HG03108 (cell line): Measurements from ENCODE around the gene RGL1.

Experiments
- ATAC-seq: cut with Tn5 transposase; IDR thresholded peaks from one replicate; pipeline ENCODE4 v1.9.1; 2021; ENCODE audit warnings: moderate library complexity; ENCODE audit not compliant: unreplicated experiment

RGL1 gene

GRCh38 chr1:183859831-183860230, 54.9 kb downstream of the RGL1 start:
- ATAC-seq = no peak

DNA sequence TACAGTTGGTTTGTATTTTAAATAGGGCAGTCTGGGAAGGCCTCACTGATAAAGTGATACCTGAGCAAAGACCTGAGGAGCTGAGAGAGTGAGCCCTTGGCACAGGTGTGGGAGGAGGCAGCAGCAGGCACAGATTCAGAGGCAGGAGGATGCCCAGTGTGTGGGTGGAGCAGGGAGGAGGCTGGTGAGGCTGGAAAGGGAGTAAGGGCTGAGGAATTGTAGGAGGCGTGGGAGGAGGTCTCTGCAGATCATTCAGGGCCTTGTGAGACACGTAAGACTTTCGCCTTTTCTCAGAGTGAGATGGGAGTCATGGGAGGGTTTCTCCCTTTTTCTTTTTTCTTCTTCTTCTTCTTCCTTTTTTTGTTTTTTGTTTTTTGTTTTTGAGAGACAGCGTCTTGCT, 58.0 kb downstream of the RGL1 start:
- ATAC-seq = no peak

GRCh38 chr1:183863852-183864251, 58.9 kb downstream of the RGL1 start:
- no peak for ATAC-seq

DNA sequence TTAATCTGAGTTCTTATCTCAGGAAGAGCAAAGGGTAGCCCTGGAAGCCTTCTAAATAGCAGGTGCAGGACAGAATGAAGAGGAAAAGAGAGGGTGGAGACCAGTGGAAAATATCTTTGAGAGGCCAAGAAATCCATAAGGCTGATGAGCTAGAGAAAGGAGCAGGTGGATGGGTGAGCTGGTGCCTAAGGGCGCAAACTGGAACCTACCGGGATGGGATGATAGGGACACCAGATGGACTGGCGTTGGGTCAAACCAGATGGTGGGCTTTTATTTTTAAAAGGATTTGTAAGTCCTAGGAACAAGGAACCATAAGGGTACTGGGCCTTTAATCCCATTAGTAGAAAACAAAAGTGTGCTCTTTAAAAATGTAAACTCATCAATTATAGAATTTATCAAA, 59.7 kb downstream of the RGL1 start:
- ATAC-seq = no peak

GRCh38 chr1:183869230-183869629, 64.3 kb downstream of the RGL1 start:
- no peak for ATAC-seq

GRCh38 chr1:183869664-183870063, 64.7 kb downstream of the RGL1 start:
- ATAC-seq = no peak

GRCh38 chr1:183870351-183871077, 65.6 kb downstream of the RGL1 start:
- no peak for ATAC-seq

GRCh38 chr1:183871142-183871541, 66.2 kb downstream of the RGL1 start:
- no peak for ATAC-seq

- no peak for ATAC-seq
Observed at GRCh38 chr1:183871601-183872000, 66.7 kb downstream of the RGL1 start.

DNA sequence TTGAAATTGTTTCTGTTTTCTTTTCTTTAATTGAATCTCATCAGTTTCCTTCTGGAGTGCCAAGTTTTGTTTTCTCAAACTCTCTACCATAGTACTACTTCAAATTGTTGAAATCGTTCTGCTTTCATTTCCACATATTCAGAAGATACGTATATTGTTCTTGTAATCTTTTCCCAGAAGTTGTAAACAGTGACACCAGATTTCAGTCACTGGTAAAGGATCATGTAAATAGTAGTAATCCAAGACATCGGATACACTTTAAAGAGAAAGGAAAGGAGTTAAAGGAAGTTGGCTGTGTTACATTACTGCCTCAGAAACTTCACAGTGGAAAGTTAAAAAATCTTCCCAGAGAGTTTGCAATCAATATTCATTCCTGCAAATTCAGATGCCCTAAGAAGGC, 67.5 kb downstream of the RGL1 start:
- ATAC-seq = no peak

GRCh38 chr1:183873642-183874041, 68.7 kb downstream of the RGL1 start:
- ATAC-seq = no peak

DNA sequence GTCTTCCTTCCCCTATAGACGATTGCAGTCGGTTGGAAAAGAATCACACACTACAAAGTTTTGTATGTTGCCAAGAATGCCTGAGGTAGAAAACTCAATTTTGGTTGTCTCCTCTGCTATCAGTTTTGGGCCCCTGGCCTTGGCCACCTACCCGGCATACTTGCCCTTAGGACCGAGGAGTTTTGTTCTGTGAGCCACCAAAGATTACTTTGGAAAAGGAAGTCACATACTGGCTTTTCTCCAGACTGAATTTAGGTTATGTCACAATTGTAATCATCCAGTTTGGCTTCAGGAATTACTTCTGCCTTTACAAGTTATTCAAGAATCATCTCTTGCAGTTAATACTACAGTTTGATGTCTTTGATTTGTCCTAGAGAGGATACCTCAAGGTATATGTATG, 71.4 kb downstream of the RGL1 start:
- ATAC-seq = no peak

DNA sequence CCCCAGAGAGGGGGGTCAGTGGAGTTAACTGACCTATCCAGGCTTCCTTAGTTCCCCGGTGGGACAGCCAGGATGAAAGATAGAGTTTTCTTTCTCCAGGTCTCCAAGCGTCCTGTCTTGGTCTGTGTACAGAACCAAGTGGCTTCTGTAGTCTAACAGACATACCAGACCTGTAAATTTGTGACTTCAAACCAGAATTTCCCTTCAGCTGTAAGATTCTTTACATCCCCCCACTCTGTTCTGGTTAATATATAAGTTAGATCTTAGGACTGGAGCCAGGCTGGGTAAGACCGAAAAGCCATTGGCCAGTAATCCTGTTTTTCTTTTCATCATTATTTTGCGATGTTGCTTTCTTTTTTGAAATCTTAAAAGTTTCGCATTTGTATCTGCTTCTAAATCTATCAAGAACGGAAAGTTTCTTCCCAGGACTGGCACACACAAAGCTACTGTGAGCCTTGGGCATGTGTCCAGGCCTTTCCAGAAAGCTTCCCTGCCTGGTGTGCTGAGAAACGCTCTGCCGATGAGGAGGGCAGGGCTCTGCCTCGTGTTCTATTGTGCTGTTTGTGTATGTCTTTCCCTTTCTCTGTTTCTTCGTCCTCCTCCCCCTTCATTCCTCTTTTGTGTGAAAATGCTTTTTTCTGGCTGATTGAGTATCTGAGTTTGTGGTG, 72.3 kb downstream of the RGL1 start:
- ATAC-seq = no peak

DNA sequence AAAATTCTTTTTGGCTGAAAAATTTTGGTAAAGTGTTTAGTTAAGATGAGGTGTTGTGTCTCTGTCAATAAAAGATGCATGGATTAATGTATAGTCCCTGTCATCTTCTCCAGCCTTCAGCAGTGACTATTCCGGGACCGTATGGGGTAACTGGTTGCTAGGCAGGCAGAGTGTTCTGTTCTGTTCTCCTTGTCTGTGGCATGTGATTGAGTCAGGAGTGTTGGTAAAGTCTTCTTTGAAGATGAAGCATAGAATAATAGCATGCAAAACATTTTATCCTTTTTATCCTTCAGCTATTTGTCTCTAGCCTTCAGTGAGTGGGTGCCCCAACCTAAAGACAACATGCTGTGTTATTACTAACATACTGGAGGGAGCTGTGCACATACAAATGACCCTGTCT, 74.6 kb downstream of the RGL1 start:
- ATAC-seq = no peak

DNA sequence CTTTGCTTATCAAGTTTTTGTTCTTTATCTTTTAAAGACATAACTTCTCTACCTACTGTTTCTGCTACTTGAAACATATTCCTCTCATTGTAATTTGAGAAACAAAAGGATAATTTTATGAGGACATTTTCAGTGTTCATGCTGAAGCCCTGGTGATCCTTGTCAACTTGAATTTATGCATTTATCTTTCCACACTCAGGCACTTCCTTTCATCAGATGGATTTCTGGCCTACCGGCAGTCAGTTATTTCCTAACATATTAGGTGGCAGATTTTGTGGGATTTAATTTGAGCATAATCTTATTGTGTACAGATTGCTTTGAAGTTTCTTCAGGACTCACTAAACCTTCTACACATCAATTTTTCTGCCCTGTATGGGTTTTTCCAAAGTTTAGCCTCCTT, 75.0 kb downstream of the RGL1 start:
- no peak for ATAC-seq

DNA sequence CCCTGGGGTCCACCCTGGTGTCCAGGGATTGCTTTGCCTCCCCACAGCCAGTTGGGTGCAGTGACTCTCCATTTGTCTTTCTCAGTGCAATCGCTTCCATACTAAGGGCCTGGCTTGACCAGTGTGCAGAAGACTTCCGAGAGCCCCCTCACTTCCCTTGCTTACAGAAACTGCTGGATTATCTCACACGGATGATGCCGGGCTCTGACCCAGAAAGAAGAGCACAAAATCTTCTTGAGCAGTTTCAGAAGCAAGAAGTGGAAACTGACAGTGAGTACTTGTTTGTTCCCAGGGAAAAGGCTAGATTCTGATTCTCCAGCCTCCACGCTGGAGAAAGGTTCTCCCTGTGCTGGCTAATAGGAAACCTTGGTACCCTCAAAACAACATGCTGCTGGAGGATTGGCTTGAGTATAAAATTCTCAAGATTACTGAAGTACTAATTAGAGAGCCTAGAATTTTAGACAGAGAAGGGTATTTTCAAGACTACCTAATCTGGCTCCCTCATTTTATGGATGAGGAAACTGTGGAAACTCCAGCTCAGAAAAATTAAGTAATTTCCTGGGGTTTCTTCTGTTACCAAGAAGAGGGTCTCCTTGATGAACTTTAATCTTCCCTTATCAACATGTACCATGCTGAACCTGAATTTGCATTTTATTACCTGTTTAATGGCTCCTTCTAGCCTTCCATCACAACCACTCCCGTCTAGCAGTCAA, 75.8 kb downstream of the RGL1 start:
- no peak for ATAC-seq

DNA sequence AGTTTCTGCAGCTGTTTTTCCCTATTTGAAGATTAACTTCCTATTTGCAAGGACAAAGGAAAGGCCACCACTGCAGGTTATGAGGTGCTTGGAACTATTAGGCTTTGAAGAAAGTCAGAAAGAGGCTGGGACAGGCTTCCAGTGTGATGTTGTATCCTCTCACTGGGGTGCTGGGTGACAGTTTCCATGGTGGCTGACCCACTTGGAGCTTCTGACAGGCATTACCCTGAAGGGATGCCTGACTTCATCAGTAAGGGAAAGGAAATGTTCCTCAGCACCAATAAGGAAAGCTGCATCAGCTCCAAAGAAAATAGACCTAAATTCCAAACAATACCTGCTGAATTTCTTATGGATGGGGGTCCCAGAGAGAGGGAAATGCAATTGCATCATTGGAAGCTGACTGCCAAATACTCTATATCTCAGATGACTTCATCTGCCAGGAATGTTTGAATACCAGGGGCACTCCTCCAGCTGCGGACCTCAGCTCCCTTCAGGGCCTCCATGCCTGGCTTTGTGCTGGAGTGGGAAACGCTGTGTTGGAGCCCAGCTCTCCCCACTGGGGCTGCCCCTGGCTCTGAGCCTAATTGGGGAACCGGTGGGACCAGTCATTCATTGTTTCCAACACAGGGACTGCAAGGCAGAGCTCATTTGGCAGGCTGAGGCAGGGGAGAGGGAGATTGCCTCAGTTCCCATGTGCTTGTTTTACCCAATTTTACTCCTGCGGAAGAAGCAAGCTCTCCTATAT, 76.6 kb downstream of the RGL1 start:
- ATAC-seq = no peak

DNA sequence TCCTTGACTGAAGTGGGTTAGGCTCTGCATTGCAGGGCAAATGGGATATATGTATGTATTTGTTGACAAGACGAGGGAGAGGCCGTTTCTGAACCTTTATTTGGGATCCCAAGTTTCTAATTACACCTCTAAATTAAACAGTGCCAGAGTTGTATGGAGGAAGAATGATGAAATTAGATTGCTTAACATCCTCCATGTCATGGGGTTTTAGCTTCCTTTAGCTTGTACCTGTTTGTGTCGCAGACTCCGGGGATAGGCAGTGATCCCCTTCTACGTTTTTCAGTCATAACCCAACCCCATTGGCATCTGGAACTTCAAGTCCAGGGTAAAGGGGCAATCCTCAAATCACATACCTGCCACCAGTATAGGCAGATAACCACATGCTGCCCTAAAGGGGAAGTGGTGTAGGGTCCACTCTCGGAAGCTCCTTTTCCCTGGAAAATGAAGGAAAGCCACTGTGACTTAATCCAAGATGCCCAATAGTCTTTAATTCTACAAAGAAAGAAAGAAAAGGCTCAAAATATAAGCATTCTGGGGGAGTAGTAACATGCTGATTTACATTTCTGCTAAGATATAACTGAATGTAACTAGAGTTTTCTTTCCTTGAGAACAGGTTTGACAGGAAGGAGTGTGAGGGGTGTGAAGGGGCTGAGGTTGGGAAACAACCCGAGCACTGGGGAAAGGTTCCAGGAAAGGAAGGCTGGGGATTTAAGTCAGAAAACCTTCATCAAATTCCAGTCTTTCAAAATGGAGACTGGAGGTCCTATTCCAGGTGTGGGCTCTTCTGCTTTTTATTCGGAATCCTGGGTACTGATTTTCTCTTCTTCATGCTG, 77.6 kb downstream of the RGL1 start:
- ATAC-seq = no peak

DNA sequence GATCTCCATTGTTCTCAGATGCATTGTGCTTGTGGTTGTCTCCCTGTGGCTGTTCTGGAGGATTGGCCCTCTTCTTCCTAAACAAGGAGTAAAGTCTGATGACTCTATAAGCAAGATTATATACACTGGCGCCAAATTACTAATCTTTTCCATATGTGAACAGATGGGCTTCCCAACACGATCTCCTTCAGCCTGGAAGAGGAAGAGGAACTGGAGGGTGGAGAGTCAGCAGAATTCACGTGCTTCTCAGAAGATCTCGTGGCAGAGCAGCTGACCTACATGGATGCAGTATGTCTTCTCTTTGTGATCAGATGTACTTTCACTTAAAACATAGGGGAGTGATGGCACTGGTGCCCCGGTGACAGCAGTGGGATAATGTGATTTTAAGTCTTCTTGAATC, 78.7 kb downstream of the RGL1 start:
- no peak for ATAC-seq

DNA sequence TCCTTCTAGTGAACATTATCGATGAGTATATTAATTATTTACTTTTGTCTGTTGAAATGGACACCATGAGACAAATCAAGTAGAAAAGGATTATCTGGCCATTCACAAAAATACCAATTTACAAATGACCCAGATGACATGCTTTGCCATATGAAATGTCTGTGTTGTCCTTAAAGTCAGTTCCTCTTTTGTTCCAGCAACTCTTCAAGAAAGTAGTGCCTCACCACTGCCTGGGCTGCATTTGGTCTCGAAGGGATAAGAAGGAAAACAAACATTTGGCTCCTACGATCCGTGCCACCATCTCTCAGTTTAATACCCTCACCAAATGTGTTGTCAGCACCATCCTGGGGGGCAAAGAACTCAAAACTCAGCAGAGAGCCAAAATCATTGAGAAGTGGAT, 79.6 kb downstream of the RGL1 start:
- ATAC-seq = no peak
